H9 (cell line): ENCODE measurements around the gene SERPINE3. TPM values are rescaled to one million over a fixed set of nuclear protein-coding genes. Genes with fewer than 3 reads are reported as not detected.

ENCODE experiments used
- DNase-seq: peaks from one replicate; pipeline ENCODE4 v3.0.0-alpha.2; 2017
- H2AFZ ChIP-seq: one replicate; pipeline ENCODE4 v1.6.1; 2013; ENCODE audit warnings: mild to moderate bottlenecking, low read length, control low read depth, moderate library complexity
- H2AK5ac ChIP-seq: 2 replicates; pipeline ENCODE4 v1.6.1; 2013; ENCODE audit warnings: low read length, control low read depth, mixed read lengths; ENCODE audit not compliant: insufficient read length
- H2BK120ac ChIP-seq: one replicate; pipeline ENCODE4 v1.6.1; 2013; ENCODE audit warnings: low read depth, mild to moderate bottlenecking, low read length, control low read depth, inconsistent platforms; ENCODE audit not compliant: poor library complexity, severe bottlenecking
- H2BK12ac ChIP-seq: 2 replicates; pipeline ENCODE4 v1.6.1; 2013; ENCODE audit warnings: low read length, control low read depth, mixed read lengths, low read depth; ENCODE audit not compliant: insufficient read length
- H2BK15ac ChIP-seq: 2 replicates; pipeline ENCODE4 v1.6.1; 2013; ENCODE audit warnings: low read depth, low read length, control low read depth
- H2BK20ac ChIP-seq: one replicate; pipeline ENCODE4 v1.6.1; 2013; ENCODE audit warnings: low read depth, mild to moderate bottlenecking, low read length, control low read depth, inconsistent platforms; ENCODE audit not compliant: poor library complexity, severe bottlenecking
- H2BK5ac ChIP-seq: 2 replicates; pipeline ENCODE4 v1.6.1; 2013; ENCODE audit warnings: low read length, control low read depth, mixed read lengths; ENCODE audit not compliant: insufficient read length
- H3K14ac ChIP-seq: 2 replicates; pipeline ENCODE4 v1.6.1; 2013; ENCODE audit warnings: low read length, control low read depth; ENCODE audit not compliant: insufficient read depth
- H3K18ac ChIP-seq: 2 replicates; pipeline ENCODE4 v1.6.1; 2013; ENCODE audit warnings: low read depth, mild to moderate bottlenecking, mixed read lengths, low read length, control low read depth; ENCODE audit not compliant: insufficient read length
- H3K23ac ChIP-seq: 2 replicates; pipeline ENCODE4 v1.6.1; 2013; ENCODE audit warnings: low read length, control low read depth, mixed read lengths, low read depth; ENCODE audit not compliant: insufficient read length
- H3K23me2 ChIP-seq: 2 replicates; pipeline ENCODE4 v1.6.1; 2013; ENCODE audit warnings: low read depth, mild to moderate bottlenecking, mixed read lengths, low read length, control low read depth; ENCODE audit not compliant: insufficient read length, poor library complexity, severe bottlenecking
- H3K27ac ChIP-seq: 2 replicates; pipeline ENCODE4 v1.5.1; 2013; ENCODE audit warnings: low read length, control low read depth, mixed read lengths, low read depth; ENCODE audit not compliant: insufficient read length
- H3K27me3 ChIP-seq: 2 replicates; pipeline ENCODE4 v1.6.1; 2013; ENCODE audit warnings: low read length, control low read depth, inconsistent platforms; ENCODE audit not compliant: insufficient read depth
- H3K4ac ChIP-seq: 2 replicates; pipeline ENCODE4 v1.6.1; 2013; ENCODE audit warnings: low read depth, mild to moderate bottlenecking, control low read depth, inconsistent platforms, low read length, moderate library complexity
- H3K4me1 ChIP-seq: 2 replicates; pipeline ENCODE4 v1.6.1; 2013; ENCODE audit warnings: low read length, control low read depth, inconsistent platforms; ENCODE audit not compliant: insufficient read depth
- H3K4me2 ChIP-seq: 2 replicates; pipeline ENCODE4 v1.6.1; 2013; ENCODE audit warnings: low read length, control low read depth, mixed read lengths; ENCODE audit not compliant: insufficient read length, insufficient read depth
- H3K56ac ChIP-seq: 2 replicates; pipeline ENCODE4 v1.6.1; 2013; ENCODE audit warnings: low read depth, mild to moderate bottlenecking, mixed read lengths, low read length, control low read depth; ENCODE audit not compliant: insufficient read length
- H3K79me1 ChIP-seq: 2 replicates; pipeline ENCODE4 v1.6.1; 2013; ENCODE audit warnings: low read depth, mild to moderate bottlenecking, moderate library complexity, low read length, control low read depth, inconsistent platforms; ENCODE audit not compliant: insufficient read depth, poor library complexity, severe bottlenecking
- H3K79me2 ChIP-seq: 2 replicates; pipeline ENCODE4 v1.6.1; 2013; ENCODE audit warnings: low read length, control low read depth, inconsistent platforms; ENCODE audit not compliant: insufficient read depth
- H3K9ac ChIP-seq: 2 replicates; pipeline ENCODE4 v1.6.1; 2013; ENCODE audit warnings: low read length, control low read depth, mixed read lengths; ENCODE audit not compliant: insufficient read length; ENCODE audit errors: extremely low read depth
- H3K9me3 ChIP-seq: one replicate; pipeline ENCODE4 v1.6.1; 2013; ENCODE audit warnings: low read depth, low read length, inconsistent platforms; ENCODE audit not compliant: control insufficient read depth
- H3T11ph ChIP-seq: one replicate; pipeline ENCODE4 v1.6.1; 2013; ENCODE audit warnings: mild to moderate bottlenecking, low read length, control low read depth, inconsistent platforms
- H4K20me1 ChIP-seq: one replicate; pipeline ENCODE4 v1.6.1; 2013; ENCODE audit not compliant: control insufficient read depth, insufficient read length, insufficient read depth
- H4K5ac ChIP-seq: 2 replicates; pipeline ENCODE4 v1.6.1; 2013; ENCODE audit warnings: low read depth, mild to moderate bottlenecking, mixed read lengths, low read length, control low read depth; ENCODE audit not compliant: insufficient read length
- H4K8ac ChIP-seq: replicated peaks from 2 replicates; pipeline ENCODE4 v1.6.1; 2013; ENCODE audit warnings: low read length, control low read depth, mixed read lengths, low read depth; ENCODE audit not compliant: insufficient read length
- H4K91ac ChIP-seq: 2 replicates; pipeline ENCODE4 v1.6.1; 2013; ENCODE audit warnings: low read depth, mild to moderate bottlenecking, moderate library complexity, mixed read lengths, low read length, control low read depth; ENCODE audit not compliant: insufficient read length
- H3K27ac Mint-ChIP-seq, 3 experiments: 2 replicates in 2 of 3; 3 replicates in 1 of 3; pipeline ENCODE4 v1.8.0; 2020 to 2021; ENCODE audit warnings: mixed read lengths in 3 of 3, mild to moderate bottlenecking in 1 of 3, moderate library complexity in 1 of 3
- H3K27me3 Mint-ChIP-seq: 2 replicates; pipeline ENCODE4 v1.8.0; 2021; ENCODE audit warnings: low read depth, mild to moderate bottlenecking, moderate library complexity, mixed read lengths
- H3K36me3 Mint-ChIP-seq, 3 experiments: 2 replicates in 2 of 3; 3 replicates in 1 of 3; pipeline ENCODE4 v1.8.0; 2020 to 2021; ENCODE audit warnings: low read depth in 3 of 3, mixed read lengths in 3 of 3; ENCODE audit not compliant: insufficient read depth in 1 of 3
- H3K4me1 Mint-ChIP-seq, 2 experiments: 2 replicates each; pipeline ENCODE4 v1.8.0; 2020; ENCODE audit warnings: mixed read lengths in 2 of 2
- H3K4me3 Mint-ChIP-seq, 2 experiments: 2 replicates in 1 of 2; 3 replicates in 1 of 2; pipeline ENCODE4 v1.8.0; 2020 to 2021; ENCODE audit warnings: mild to moderate bottlenecking in 2 of 2, mixed read lengths in 2 of 2, moderate library complexity in 1 of 2
- H3K9me3 Mint-ChIP-seq, 2 experiments: 2 replicates in 1 of 2; 3 replicates in 1 of 2; pipeline ENCODE4 v1.8.0; 2020; ENCODE audit warnings: mild to moderate bottlenecking in 2 of 2, mixed read lengths in 2 of 2, moderate library complexity in 1 of 2
- WGBS: extraction: QIAGEN DNeasy Blood & Tissue Kit; methylation state at CpG from one replicate; pipeline ENCODE4 v1.1.7; 2013; ENCODE audit warnings: missing lambda C conversion rate, low lambda C conversion rate, mixed read lengths; ENCODE audit not compliant: insufficient read length; ENCODE audit errors: extremely low coverage; 5-methylcytosine and 5-hydroxymethylcytosine counted together
- total RNA-seq: library from RNA; stranded (reverse); gene quantifications from 2 replicates; pipeline ENCODE4 v1.2.1, GENCODE V29; 2021
- TF ChIP-seq, protein P1 (sequence below): fragments of 200-600 bp; sonication (generic); conservative IDR thresholded peaks from 3 replicates; pipeline ENCODE4 v1.8.0; 2021; ENCODE audit warnings: antibody characterized with exemption, mild to moderate bottlenecking

The SERPINE3 gene
- total RNA-seq, 1 experiment from 2014 or later, result not detected

DNA sequence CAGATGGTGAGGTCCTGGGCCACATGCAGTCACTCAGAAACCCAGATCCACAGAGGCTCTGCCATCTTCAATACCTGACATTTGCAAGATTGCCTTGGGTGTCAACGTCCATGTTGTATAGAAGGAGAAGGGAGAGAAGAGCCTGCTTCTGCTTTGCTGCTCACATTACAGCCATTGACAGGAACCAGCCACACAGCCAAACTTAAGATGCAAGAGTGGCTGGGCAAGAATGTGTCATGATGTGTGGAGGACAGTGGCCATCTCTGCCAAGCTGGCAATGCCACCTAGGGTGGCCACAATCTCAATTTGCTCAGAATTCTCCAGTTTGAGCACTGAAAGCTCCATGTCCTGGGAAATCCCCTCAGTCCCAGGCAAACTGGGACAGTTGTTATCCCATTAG lies 25.9 kb upstream of the SERPINE3 start:
- WGBS, result no CpG with 5 or more reads among the region's 1 CpG
- no peaks in the 10 kb centered on the region for H3K9me3 ChIP-seq
- no peak overlapping the region for H3K4me3 Mint-ChIP-seq
- no peak overlapping the region for H2AFZ ChIP-seq
- H2BK120ac ChIP-seq, result no peak overlapping the region
- no peaks in the 10 kb centered on the region; the same call in 1 of the 2 replicates for H3K27me3 Mint-ChIP-seq
- no peak overlapping the region for H3K56ac ChIP-seq
- no peak overlapping the region for H3K9ac ChIP-seq
- H2BK5ac ChIP-seq, result no peak overlapping the region
- H2BK12ac ChIP-seq, result no peak overlapping the region
- H3K9me3 Mint-ChIP-seq, result peaks cover 3% of the 10 kb centered on the region in 2 experiments; a peak in 3 of 5 replicates
- H3K27me3 ChIP-seq, result no peaks in the 10 kb centered on the region
- H3T11ph ChIP-seq, result no peak overlapping the region
- peaks cover 0 to 11% (median 2%) of the 10 kb centered on the region in 3 experiments; a peak in 4 of 7 replicates for H3K36me3 Mint-ChIP-seq
- no peaks in the 10 kb centered on the region for H3K23me2 ChIP-seq
- TF ChIP-seq, protein P1, sequence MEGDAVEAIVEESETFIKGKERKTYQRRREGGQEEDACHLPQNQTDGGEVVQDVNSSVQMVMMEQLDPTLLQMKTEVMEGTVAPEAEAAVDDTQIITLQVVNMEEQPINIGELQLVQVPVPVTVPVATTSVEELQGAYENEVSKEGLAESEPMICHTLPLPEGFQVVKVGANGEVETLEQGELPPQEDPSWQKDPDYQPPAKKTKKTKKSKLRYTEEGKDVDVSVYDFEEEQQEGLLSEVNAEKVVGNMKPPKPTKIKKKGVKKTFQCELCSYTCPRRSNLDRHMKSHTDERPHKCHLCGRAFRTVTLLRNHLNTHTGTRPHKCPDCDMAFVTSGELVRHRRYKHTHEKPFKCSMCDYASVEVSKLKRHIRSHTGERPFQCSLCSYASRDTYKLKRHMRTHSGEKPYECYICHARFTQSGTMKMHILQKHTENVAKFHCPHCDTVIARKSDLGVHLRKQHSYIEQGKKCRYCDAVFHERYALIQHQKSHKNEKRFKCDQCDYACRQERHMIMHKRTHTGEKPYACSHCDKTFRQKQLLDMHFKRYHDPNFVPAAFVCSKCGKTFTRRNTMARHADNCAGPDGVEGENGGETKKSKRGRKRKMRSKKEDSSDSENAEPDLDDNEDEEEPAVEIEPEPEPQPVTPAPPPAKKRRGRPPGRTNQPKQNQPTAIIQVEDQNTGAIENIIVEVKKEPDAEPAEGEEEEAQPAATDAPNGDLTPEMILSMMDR, result no peak
- DNase-seq, result no peak
- H2BK20ac ChIP-seq, result no peak overlapping the region
- no peaks in the 10 kb centered on the region for H3K79me2 ChIP-seq
- H3K4ac ChIP-seq, result no peak overlapping the region
- H3K18ac ChIP-seq, result no peak overlapping the region
- no peak overlapping the region for H3K23ac ChIP-seq
- H2BK15ac ChIP-seq, result no peak overlapping the region
- no peak overlapping the region for H3K4me2 ChIP-seq
- H4K5ac ChIP-seq, result no peak overlapping the region
- H4K20me1 ChIP-seq, result no peaks in the 10 kb centered on the region
- no peak overlapping the region for H4K8ac ChIP-seq
- H4K91ac ChIP-seq, result no peak overlapping the region
- peaks cover 6% of the 10 kb centered on the region for H3K4me1 ChIP-seq
- H2AK5ac ChIP-seq, result no peak overlapping the region
- no peaks in the 10 kb centered on the region for H3K79me1 ChIP-seq
- H3K14ac ChIP-seq, result no peak overlapping the region
- no peak overlapping the region for H3K27ac Mint-ChIP-seq
- peaks cover 35% of the 10 kb centered on the region in 2 experiments for H3K4me1 Mint-ChIP-seq
- H3K27ac ChIP-seq, result no peak overlapping the region
